Sigmoid colon (tissue), 7 donors: Measurements from ENCODE around the gene MPC1. TPM values are rescaled to one million over a fixed set of nuclear protein-coding genes. Genes with fewer than 3 reads are reported as not detected.

Experiments used
- DNase-seq: peaks from one replicate; pipeline ENCODE4 v3.0.0-alpha.2; 2019
- H3K27ac ChIP-seq, 4 donors: fragments of 200-600 bp; sonication (generic); one replicate each; pipeline ENCODE4 v1.5.1; 2016 to 2019; ENCODE audit warnings: mild to moderate bottlenecking in 1 of 4
- H3K27me3 ChIP-seq, 3 donors: fragments of 200-600 bp; sonication (generic); one replicate each; pipeline ENCODE4 v1.5.1; 2019; ENCODE audit warnings: mild to moderate bottlenecking in 1 of 3
- H3K36me3 ChIP-seq, 4 donors: fragments of 200-600 bp; sonication (generic); one replicate each; pipeline ENCODE4 v1.5.1; 2016 to 2019
- H3K4me1 ChIP-seq, 4 donors: fragments of 200-600 bp; sonication (generic); one replicate each; pipeline ENCODE4 v1.5.1; 2017 to 2019
- H3K4me3 ChIP-seq, 4 donors: fragments of 200-600 bp; sonication (generic); one replicate each; pipeline ENCODE4 v1.5.1; 2017 to 2019; ENCODE audit warnings: mild to moderate bottlenecking in 2 of 4, moderate library complexity in 1 of 4
- H3K9me3 ChIP-seq, 4 donors: fragments of 200-600 bp in 3 of 4; sonication (generic) in 3 of 4; one replicate each; pipeline versions ENCODE4 v1.5.1 to v1.6.1; 2013 to 2019
- CTCF ChIP-seq, 4 experiments: fragments of 450-650 bp in 3 of 4; fragments of 200-600 bp in 1 of 4; IDR thresholded peaks; one replicate each; pipeline ENCODE4 v1.5.1; 2016 to 2019; ENCODE audit warnings: antibody characterized with exemption in 4 of 4, mild to moderate bottlenecking in 3 of 4, moderate library complexity in 2 of 4
- EP300 ChIP-seq, 4 donors: sonication (generic); formaldehyde crosslinking; IDR thresholded peaks; one replicate each; pipeline ENCODE4 v1.6.1; 2017; ENCODE audit warnings: antibody characterized with exemption in 4 of 4
- POLR2A ChIP-seq, 2 donors: fragments of 450-650 bp; IDR thresholded peaks; one replicate each; pipeline ENCODE4 v1.6.1; 2016; ENCODE audit warnings: antibody characterized with exemption in 2 of 2, mild to moderate bottlenecking in 2 of 2, moderate library complexity in 2 of 2
- POLR2AphosphoS5 ChIP-seq, 4 donors: sonication (generic); formaldehyde crosslinking; IDR thresholded peaks; one replicate each; pipeline ENCODE4 v1.6.1; 2017; ENCODE audit warnings: antibody characterized with exemption in 4 of 4
- WGBS, 2 donors: extraction: QIAGEN DNeasy Blood & Tissue Kit; methylation state at CpG; one replicate each; pipeline ENCODE4 v1.1.7; 2013; 5-methylcytosine and 5-hydroxymethylcytosine counted together
- intact Hi-C: fragments of 100-400 bp; cut with DNase I; formaldehyde crosslinking; loops from one replicate; pipeline ENCODE4 v1.15.1; 2023
- polyA plus RNA-seq, 3 donors: library from polyadenylated mRNA; stranded (reverse); fragments of 200-250 nt; gene quantifications; one replicate each; pipeline ENCODE4 v1.2.3, GENCODE V29; 2013
- total RNA-seq, 4 donors: library from RNA; depleted of rRNA; stranded (reverse); fragments of >200 nt; gene quantifications; one replicate each; pipeline ENCODE4 v1.1.0, GENCODE V29; 2016
- donor health status: healthy with polysubstance abuse.
- donor health status: Bipolar disorder and iron deficiency.
- donor health status: healthy.

Gene MPC1
- total and polyA plus RNA-seq, 7 donors = 52.9 to 310 (median 82.0) TPM

- intact Hi-C loops = no loop called here
- DNase-seq = no peak
- Histone ChIP-seq H3K9me3 (no peaks in the 10 kb centered on the region), H3K4me1 (no peaks in the 10 kb centered on the region), H3K27me3 (no peaks in the 10 kb centered on the region), H3K36me3 (peaks cover 4 to 84% (median 19%) of the 10 kb centered on the region in 4 donors), H3K27ac (no peak overlapping the region), H3K4me3 (no peak overlapping the region)
- TF ChIP-seq POLR2A (IDR thresholded peaks at IDR 0.05) = no peak
- WGBS, 2 donors = 90 to 95% methylated on average over 5 of the region's 5 CpGs
These were observed 59.3 kb downstream of the MPC1 start for GRCh38 chr6:166323395-166323794.

- Histone ChIP-seq H3K9me3 (no peaks in the 10 kb centered on the region), H3K4me3 (no peak overlapping the region), H3K27me3 (no peaks in the 10 kb centered on the region), H3K4me1 (no peaks in the 10 kb centered on the region), H3K27ac (no peak overlapping the region), H3K36me3 (peaks cover 0 to 46% (median 12%) of the 10 kb centered on the region in 4 donors)
- TF ChIP-seq CTCF (IDR thresholded peaks at IDR 0.05) (no peak), POLR2AphosphoS5 (IDR thresholded peaks at IDR 0.05) (no peak), EP300 (IDR thresholded peaks at IDR 0.05) (no peak), POLR2A (IDR thresholded peaks at IDR 0.05) (no peak)
- 85 to 86% methylated on average over 18 of the region's 18 CpGs for WGBS, 2 donors
- DNase-seq = no peak
- intact Hi-C loops = no loop called here
These were observed 63.8 kb downstream of the MPC1 start for GRCh38 chr6:166318649-166319600.

- DNase-seq = no peak
- no peak overlapping the region for H3K27ac ChIP-seq
- TF ChIP-seq POLR2A (IDR thresholded peaks at IDR 0.05) = no peak
- TF ChIP-seq EP300 (IDR thresholded peaks at IDR 0.05) = no peak
- TF ChIP-seq CTCF (IDR thresholded peaks at IDR 0.05) = no peak
- no peak for TF ChIP-seq POLR2AphosphoS5 (IDR thresholded peaks at IDR 0.05)
- H3K4me3 ChIP-seq = no peak overlapping the region
- WGBS, 2 donors = 76 to 77% methylated on average over 14 of the region's 14 CpGs
- H3K4me1 ChIP-seq = no peaks in the 10 kb centered on the region
- intact Hi-C loops = no loop called here
- H3K9me3 ChIP-seq = no peaks in the 10 kb centered on the region
- no peaks in the 10 kb centered on the region for H3K27me3 ChIP-seq
- peaks cover 0 to 39% (median 7%) of the 10 kb centered on the region in 4 donors for H3K36me3 ChIP-seq
These were observed 64.5 kb downstream of the MPC1 start for GRCh38 chr6:166318227-166318626.

GRCh38 chr6:166317261-166318212 lies 65.2 kb downstream of the MPC1 start:
- Histone ChIP-seq H3K9me3 (no peaks in the 10 kb centered on the region), H3K27ac (no peak overlapping the region), H3K36me3 (peaks cover 0 to 32% (median 5%) of the 10 kb centered on the region in 4 donors), H3K4me1 (no peaks in the 10 kb centered on the region), H3K27me3 (no peaks in the 10 kb centered on the region), H3K4me3 (no peak overlapping the region)
- 71 to 87% methylated on average over 19 of the region's 19 CpGs for WGBS, 2 donors
- DNase-seq = no peak
- intact Hi-C loops = no loop called here
- no peak for TF ChIP-seq POLR2A (IDR thresholded peaks at IDR 0.05)
- no peak for TF ChIP-seq CTCF (IDR thresholded peaks at IDR 0.05)
- no peak for TF ChIP-seq EP300 (IDR thresholded peaks at IDR 0.05)
- TF ChIP-seq POLR2AphosphoS5 (IDR thresholded peaks at IDR 0.05) = no peak

- no peak overlapping the region for H3K4me3 ChIP-seq
- H3K9me3 ChIP-seq = no peaks in the 10 kb centered on the region
- H3K36me3 ChIP-seq = peaks cover 0 to 12% (median 0%) of the 10 kb centered on the region in 4 donors
- no peaks in the 10 kb centered on the region for H3K27me3 ChIP-seq
- intact Hi-C loops = no loop called here
- H3K27ac ChIP-seq = no peak overlapping the region
- H3K4me1 ChIP-seq = no peaks in the 10 kb centered on the region
- WGBS, 2 donors = 76 to 90% methylated on average over 11 of the region's 11 CpGs
- DNase-seq = no peak
- TF ChIP-seq POLR2AphosphoS5 (IDR thresholded peaks at IDR 0.05) = no peak
- no peak for TF ChIP-seq EP300 (IDR thresholded peaks at IDR 0.05)
- no peak for TF ChIP-seq CTCF (IDR thresholded peaks at IDR 0.05)
- no peak for TF ChIP-seq POLR2A (IDR thresholded peaks at IDR 0.05)
These were observed 67.3 kb downstream of the MPC1 start for GRCh38 chr6:166315436-166315835.
